ENCODE measurements around the gene CYBA.

DNA sequence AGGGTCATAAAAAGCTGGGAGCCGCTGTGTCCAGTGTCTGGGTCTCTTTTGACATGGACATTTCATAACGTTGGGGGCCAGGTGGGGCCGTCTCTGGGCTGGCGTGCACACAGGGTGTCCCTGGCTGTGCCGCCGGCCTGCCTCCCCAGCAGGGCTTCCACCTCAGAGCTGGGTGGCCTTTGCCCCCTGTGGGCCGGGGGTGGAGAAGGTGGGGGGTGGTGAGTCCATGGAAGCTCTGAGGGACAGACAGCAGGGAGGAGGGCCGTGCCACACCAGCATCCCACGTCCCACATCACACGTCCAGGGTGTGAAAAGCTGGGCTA lies 36.4 kb upstream of the CYBA start:
- TF ChIP-seq, protein P1, sequence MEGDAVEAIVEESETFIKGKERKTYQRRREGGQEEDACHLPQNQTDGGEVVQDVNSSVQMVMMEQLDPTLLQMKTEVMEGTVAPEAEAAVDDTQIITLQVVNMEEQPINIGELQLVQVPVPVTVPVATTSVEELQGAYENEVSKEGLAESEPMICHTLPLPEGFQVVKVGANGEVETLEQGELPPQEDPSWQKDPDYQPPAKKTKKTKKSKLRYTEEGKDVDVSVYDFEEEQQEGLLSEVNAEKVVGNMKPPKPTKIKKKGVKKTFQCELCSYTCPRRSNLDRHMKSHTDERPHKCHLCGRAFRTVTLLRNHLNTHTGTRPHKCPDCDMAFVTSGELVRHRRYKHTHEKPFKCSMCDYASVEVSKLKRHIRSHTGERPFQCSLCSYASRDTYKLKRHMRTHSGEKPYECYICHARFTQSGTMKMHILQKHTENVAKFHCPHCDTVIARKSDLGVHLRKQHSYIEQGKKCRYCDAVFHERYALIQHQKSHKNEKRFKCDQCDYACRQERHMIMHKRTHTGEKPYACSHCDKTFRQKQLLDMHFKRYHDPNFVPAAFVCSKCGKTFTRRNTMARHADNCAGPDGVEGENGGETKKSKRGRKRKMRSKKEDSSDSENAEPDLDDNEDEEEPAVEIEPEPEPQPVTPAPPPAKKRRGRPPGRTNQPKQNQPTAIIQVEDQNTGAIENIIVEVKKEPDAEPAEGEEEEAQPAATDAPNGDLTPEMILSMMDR (conservative IDR thresholded peaks at IDR 0.05; ENCODE audit: low read length) = no peak
- TF ChIP-seq EZH2phosphoT487 (IDR thresholded peaks at IDR 0.05; ENCODE audit: borderline replicate concordance, low read depth, low read length) = no peak
